GM23338 (cell line): ENCODE data around the gene DNAJB6.

ENCODE experiments used
- CREB1 ChIP-seq: fragments of 250-450 bp; sonication (Bioruptor Pico); IDR thresholded peaks from 2 replicates; pipeline ENCODE4 v1.5.0; 2020; ENCODE audit warnings: low read depth, mild to moderate bottlenecking, moderate library complexity
- CTCF ChIP-seq, 2 experiments: fragments of 200-600 bp in 1 of 2; sonication (generic) in 1 of 2; conservative IDR thresholded peaks; 2 replicates each; pipeline versions ENCODE4 v1.5.1 to v1.6.1; 2016 to 2017; ENCODE audit warnings: antibody characterized with exemption in 2 of 2, low read depth in 2 of 2, mild to moderate bottlenecking in 2 of 2, moderate library complexity in 1 of 2
- ETS1 ChIP-seq: IDR thresholded peaks from 2 replicates; pipeline ENCODE4 v1.6.1; 2016; ENCODE audit warnings: antibody characterized with exemption
- EZH2 ChIP-seq: fragments of 200-600 bp; sonication (generic); IDR thresholded peaks from one replicate; pipeline ENCODE4 v1.8.0; 2017; ENCODE audit warnings: antibody characterized with exemption, mild to moderate bottlenecking, low read depth; ENCODE audit not compliant: unreplicated experiment
- EZH2phosphoT487 ChIP-seq: fragments of 200-600 bp; sonication (generic); IDR thresholded peaks from one replicate; pipeline ENCODE4 v1.8.1; 2018; ENCODE audit warnings: antibody characterized with exemption; ENCODE audit not compliant: unreplicated experiment
- JUNB ChIP-seq: IDR thresholded peaks from one replicate; pipeline ENCODE4 v1.6.1; 2016; ENCODE audit warnings: antibody characterized with exemption; ENCODE audit not compliant: unreplicated experiment
- POLR2AphosphoS5 ChIP-seq: IDR thresholded peaks from 2 replicates; pipeline ENCODE4 v1.6.1; 2016; ENCODE audit warnings: antibody characterized with exemption, low read depth
- REST ChIP-seq: IDR thresholded peaks from one replicate; pipeline ENCODE4 v1.6.1; 2018; ENCODE audit warnings: antibody characterized with exemption; ENCODE audit not compliant: unreplicated experiment
- STAT1 ChIP-seq: IDR thresholded peaks from one replicate; pipeline ENCODE4 v1.6.1; 2016; ENCODE audit warnings: antibody characterized with exemption; ENCODE audit not compliant: unreplicated experiment
- ZNF114 ChIP-seq: fragments of 250-450 bp; sonication (Bioruptor Pico); IDR thresholded peaks from 2 replicates; pipeline ENCODE4 v1.5.0; 2020; ENCODE audit warnings: mild to moderate bottlenecking, moderate library complexity
- ZNF462 ChIP-seq: fragments of 250-450 bp; sonication (Bioruptor Pico); IDR thresholded peaks from 2 replicates; pipeline ENCODE4 v1.5.0; 2020; ENCODE audit warnings: mild to moderate bottlenecking, moderate library complexity

GRCh38 chr7:157439149-157439548 lies 102.3 kb downstream of the DNAJB6 start:
- TF ChIP-seq CTCF (conservative IDR thresholded peaks at IDR 0.05; ENCODE audit: low read depth in 2 of 2) (no peak), CREB1 (no peak), POLR2AphosphoS5 (no peak), EZH2 (no peak), EZH2phosphoT487 (no peak), REST (no peak), ZNF114 (CRISPR knock-in tag) (no peak), JUNB (no peak), ZNF462 (no peak), ETS1 (no peak), STAT1 (no peak)
